ENCODE results near the gene CCSER1.
"Not testable (repeated sequence)": the region's sequence is repeated elsewhere in the genome, so short reads cannot be mapped to it uniquely, and the experiment has no call there.

GRCh38 chr4:91358016-91358415 is 1230.8 kb downstream of the CCSER1 start:
- not testable (repeated sequence) for TF ChIP-seq POLR2A, POLR2AphosphoS5 (IDR thresholded peaks at IDR 0.05; ENCODE audit: low read depth, low read length)
